Mammary epithelial cell (primary cell): ENCODE data around the gene ARL8A.

Experiments used
- EZH2 ChIP-seq: IDR thresholded peaks from 2 replicates; pipeline ENCODE4 v1.6.1; 2012; ENCODE audit warnings: low read length, inconsistent platforms, borderline replicate concordance
- TF ChIP-seq, protein P1 (sequence below), 2 donors: IDR thresholded peaks in 1 of 2; conservative IDR thresholded peaks in 1 of 2; 2 replicates each; pipeline ENCODE4 v1.5.1; 2011 to 2012; ENCODE audit warnings: inconsistent platforms in 2 of 2, low read length in 2 of 2, mild to moderate bottlenecking in 2 of 2, control low read depth in 1 of 2, low read depth in 1 of 2; ENCODE audit not compliant: insufficient read depth in 1 of 2; ENCODE audit errors: extremely low read depth in 1 of 2

DNA sequence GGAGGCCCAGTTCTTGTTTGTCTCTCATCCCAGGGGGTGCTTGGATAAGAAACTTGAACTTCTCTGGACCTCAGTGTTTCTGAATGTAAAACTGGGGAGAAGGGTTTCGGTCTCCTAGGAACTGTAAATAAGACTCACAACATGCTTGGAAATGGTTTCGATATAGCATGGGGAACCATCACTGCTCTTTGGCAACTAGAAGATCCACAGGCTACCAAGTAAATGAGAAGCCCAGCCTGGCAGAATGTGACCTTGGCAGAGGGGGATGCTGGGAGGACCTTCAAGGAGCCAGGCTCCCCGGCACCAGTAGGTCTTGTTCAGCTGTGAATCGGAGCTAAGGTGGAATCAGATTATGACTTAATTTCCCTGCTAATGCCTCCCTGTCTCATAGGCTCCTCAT lies 3.7 kb downstream of the ARL8A start:
- TF ChIP-seq, protein P1, sequence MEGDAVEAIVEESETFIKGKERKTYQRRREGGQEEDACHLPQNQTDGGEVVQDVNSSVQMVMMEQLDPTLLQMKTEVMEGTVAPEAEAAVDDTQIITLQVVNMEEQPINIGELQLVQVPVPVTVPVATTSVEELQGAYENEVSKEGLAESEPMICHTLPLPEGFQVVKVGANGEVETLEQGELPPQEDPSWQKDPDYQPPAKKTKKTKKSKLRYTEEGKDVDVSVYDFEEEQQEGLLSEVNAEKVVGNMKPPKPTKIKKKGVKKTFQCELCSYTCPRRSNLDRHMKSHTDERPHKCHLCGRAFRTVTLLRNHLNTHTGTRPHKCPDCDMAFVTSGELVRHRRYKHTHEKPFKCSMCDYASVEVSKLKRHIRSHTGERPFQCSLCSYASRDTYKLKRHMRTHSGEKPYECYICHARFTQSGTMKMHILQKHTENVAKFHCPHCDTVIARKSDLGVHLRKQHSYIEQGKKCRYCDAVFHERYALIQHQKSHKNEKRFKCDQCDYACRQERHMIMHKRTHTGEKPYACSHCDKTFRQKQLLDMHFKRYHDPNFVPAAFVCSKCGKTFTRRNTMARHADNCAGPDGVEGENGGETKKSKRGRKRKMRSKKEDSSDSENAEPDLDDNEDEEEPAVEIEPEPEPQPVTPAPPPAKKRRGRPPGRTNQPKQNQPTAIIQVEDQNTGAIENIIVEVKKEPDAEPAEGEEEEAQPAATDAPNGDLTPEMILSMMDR (conservative IDR thresholded peaks at IDR 0.05 in 1 of 2, IDR thresholded peaks at IDR 0.05 in 1 of 2; ENCODE audit: extremely low read depth in 1 of 2, insufficient read depth in 1 of 2, low read depth in 1 of 2, low read length in 2 of 2): no peak
- TF ChIP-seq EZH2: no peak
